Bronchial epithelial cell (primary cell): Measurements from ENCODE around the gene KRT80. TPM values are rescaled to one million over a fixed set of nuclear protein-coding genes. Genes with fewer than 3 reads are reported as not detected.

Experiments used
- DNase-seq: peaks from one replicate; pipeline ENCODE4 v3.0.0-alpha.2; 2010; ENCODE audit warnings: low read depth
- FAIRE-seq: peaks from 2 replicates; lab custom pipeline; 2011; peaks lifted over from hg19 to GRCh38; lab: Jason Lieb, UNC
- H3K27me3 ChIP-seq: 2 replicates; pipeline ENCODE4 v1.5.1; 2011; ENCODE audit warnings: low read length; ENCODE audit not compliant: control insufficient read depth, insufficient read depth
- H3K36me3 ChIP-seq: 2 replicates; pipeline ENCODE4 v1.5.1; 2011; ENCODE audit warnings: low read length; ENCODE audit not compliant: control insufficient read depth, insufficient read depth
- H3K4me3 ChIP-seq: 2 replicates; pipeline ENCODE4 v1.5.1; 2011; ENCODE audit warnings: mild to moderate bottlenecking, low read depth, low read length, control low read depth
- CTCF ChIP-seq: IDR thresholded peaks from 2 replicates; pipeline ENCODE4 v1.5.1; 2011; ENCODE audit warnings: mild to moderate bottlenecking, moderate library complexity, low read length, control low read depth, inconsistent platforms; ENCODE audit not compliant: insufficient read depth, severe bottlenecking
- total RNA-seq: library from RNA; depleted of rRNA; stranded (reverse); fragments of >200 nt; gene quantifications from 2 replicates; pipeline ENCODE4 v1.2.1, GENCODE V29; 2014

KRT80 gene
- total RNA-seq, 1 donor from 2014 or later = 14.7 TPM

- DNase-seq (no peak), FAIRE-seq (no peak)
- Histone ChIP-seq H3K27me3 (peaks cover 1% of the 10 kb centered on the region), H3K4me3 (no peak overlapping the region), H3K36me3 (no peaks in the 10 kb centered on the region)
- TF ChIP-seq CTCF = no peak
Observed at GRCh38 chr12:52127683-52128450, 63.9 kb downstream of the KRT80 start.

- TF ChIP-seq CTCF = no peak
- Histone ChIP-seq H3K4me3 (no peak overlapping the region), H3K36me3 (no peaks in the 10 kb centered on the region), H3K27me3 (peaks cover 4% of the 10 kb centered on the region)
- no peak for FAIRE-seq
- DNase-seq = no peak
Observed at GRCh38 chr12:52126605-52127578, 64.9 kb downstream of the KRT80 start.

- H3K36me3 ChIP-seq = no peaks in the 10 kb centered on the region
- H3K27me3 ChIP-seq = peaks cover 4% of the 10 kb centered on the region
- no peak overlapping the region for H3K4me3 ChIP-seq
- FAIRE-seq = peak; percentile 13
- no peak for DNase-seq
- no peak for TF ChIP-seq CTCF
Observed at GRCh38 chr12:52126050-52126604, 65.7 kb downstream of the KRT80 start.

DNA sequence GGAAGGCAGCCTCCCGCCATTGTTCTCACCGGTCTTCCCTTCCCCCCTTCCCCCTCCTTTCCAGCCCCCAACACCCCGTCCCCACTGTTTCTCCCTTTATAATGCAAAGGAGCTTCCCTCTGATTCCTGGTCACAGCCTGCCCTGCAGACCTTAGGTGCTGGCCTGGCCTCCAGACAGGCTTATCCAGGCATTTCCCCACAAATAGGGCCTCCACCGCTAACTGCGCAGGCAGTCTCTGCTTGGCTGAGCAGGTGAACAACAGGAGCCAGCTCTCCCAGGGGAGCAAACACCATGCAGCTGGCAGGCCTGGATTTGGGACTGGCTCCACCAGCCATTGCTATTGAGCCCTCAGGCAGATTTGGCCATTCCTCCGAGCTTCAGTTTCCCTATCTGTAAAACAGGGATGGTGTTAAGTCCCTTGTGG is 66.3 kb downstream of the KRT80 start:
- DNase-seq = no peak
- TF ChIP-seq CTCF = no peak
- peaks cover 4% of the 10 kb centered on the region for H3K27me3 ChIP-seq
- H3K36me3 ChIP-seq = no peaks in the 10 kb centered on the region
- FAIRE-seq = no peak
- no peak overlapping the region for H3K4me3 ChIP-seq

- Histone ChIP-seq H3K4me3 (no peak overlapping the region), H3K36me3 (no peaks in the 10 kb centered on the region), H3K27me3 (peaks cover 4% of the 10 kb centered on the region)
- DNase-seq (no peak), FAIRE-seq (no peak)
- TF ChIP-seq CTCF = no peak
Observed at GRCh38 chr12:52123487-52124186, 68.2 kb downstream of the KRT80 start.
